ENCODE results near the gene SLU7.
A peak's percentile ranks its signal among the peaks of the same experiment; 100 is the strongest.
"Not testable (repeated sequence)": the region's sequence is repeated elsewhere in the genome, so short reads cannot be mapped to it uniquely, and the experiment has no call there.

The SLU7 gene

DNA sequence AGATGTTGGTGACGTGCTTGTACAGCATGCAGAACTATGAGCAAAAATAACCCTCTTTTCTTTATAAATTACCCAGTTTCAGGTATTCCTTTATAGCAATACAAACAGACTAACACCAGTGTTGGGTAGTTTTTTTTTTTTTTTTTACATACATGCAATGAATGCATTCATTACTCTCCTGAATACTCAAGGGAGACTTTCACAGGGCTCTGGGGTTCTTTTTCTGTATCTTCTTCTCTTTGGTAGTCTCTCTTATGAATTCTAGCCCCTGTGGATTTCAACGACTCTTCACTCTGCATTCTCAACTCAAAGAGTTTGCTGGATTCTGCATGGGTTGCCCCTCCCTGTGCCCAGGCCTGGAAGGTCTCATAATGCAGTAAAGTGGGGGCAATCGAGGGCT lies 30.6 kb upstream of the SLU7 start:
- Histone ChIP-seq H3K4me1 (ENCODE audit: control insufficient read depth, insufficient read depth, low read length) (no peaks in the 10 kb centered on the region), H3K9ac (ENCODE audit: low read length) (no peak overlapping the region), H3K27me3 (ENCODE audit: control insufficient read depth, insufficient read depth, low read length) (no peaks in the 10 kb centered on the region), H3K9me3 (ENCODE audit: control insufficient read depth, insufficient read depth, low read depth, low read length) (no peaks in the 10 kb centered on the region), H3K36me3 (ENCODE audit: control insufficient read depth, insufficient read depth, low read length) (no peaks in the 10 kb centered on the region), H3K4me3 (ENCODE audit: low read depth, low read length) (no peak overlapping the region), H3K27ac (ENCODE audit: low read depth, low read length) (no peak overlapping the region)

DNA sequence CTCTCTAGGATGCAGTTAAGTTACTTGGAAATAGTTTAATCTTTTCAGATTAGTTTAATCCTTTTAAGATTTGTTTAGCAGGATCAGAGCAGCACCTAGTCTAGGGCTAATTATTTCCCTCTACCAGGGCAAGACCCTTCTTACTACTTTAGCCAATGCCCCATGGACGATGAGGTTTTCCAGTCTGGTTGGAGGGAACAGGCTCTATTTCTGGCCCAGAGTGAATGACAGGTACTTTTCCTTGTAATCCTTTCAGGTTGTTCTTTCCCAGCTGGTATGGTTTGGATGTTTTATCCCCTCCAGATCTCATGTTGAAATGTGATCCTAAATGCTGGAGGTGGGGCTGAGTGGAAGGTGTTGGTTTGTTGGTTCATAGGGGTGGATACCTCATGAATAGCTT lies 30.0 kb upstream of the SLU7 start:
- Histone ChIP-seq H3K9ac (ENCODE audit: low read length) (no peak overlapping the region), H3K9me3 (ENCODE audit: control insufficient read depth, insufficient read depth, low read depth, low read length) (no peaks in the 10 kb centered on the region), H3K27ac (ENCODE audit: low read depth, low read length) (no peak overlapping the region), H3K4me3 (ENCODE audit: low read depth, low read length) (no peak overlapping the region), H3K4me1 (ENCODE audit: control insufficient read depth, insufficient read depth, low read length) (no peaks in the 10 kb centered on the region), H3K27me3 (ENCODE audit: control insufficient read depth, insufficient read depth, low read length) (no peaks in the 10 kb centered on the region), H3K36me3 (ENCODE audit: control insufficient read depth, insufficient read depth, low read length) (no peaks in the 10 kb centered on the region)

DNA sequence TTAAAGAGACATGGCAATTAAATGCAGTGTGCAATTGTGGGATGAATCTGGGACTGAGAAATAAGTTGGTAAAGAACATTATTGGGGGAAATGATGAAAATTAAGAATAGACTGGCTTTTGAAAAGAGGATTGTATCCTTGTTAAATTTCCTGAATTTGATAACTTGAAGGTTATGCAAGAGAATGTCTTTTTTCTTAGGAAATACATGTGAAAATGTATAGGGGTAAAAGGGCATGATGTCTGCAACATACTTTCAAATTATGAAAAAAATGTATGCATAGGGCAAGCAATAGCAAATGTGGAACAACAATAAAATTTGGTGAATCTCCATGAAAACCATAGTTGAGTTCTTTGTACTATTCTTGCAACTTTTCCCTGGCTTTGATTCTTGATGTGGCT lies 26.9 kb upstream of the SLU7 start:
- H3K4me1 ChIP-seq (ENCODE audit: control insufficient read depth, insufficient read depth, low read length) = peaks cover 8% of the 10 kb centered on the region; the same call in 1 of the 2 replicates
- no peaks in the 10 kb centered on the region for H3K27me3 ChIP-seq (ENCODE audit: control insufficient read depth, insufficient read depth, low read length)

DNA sequence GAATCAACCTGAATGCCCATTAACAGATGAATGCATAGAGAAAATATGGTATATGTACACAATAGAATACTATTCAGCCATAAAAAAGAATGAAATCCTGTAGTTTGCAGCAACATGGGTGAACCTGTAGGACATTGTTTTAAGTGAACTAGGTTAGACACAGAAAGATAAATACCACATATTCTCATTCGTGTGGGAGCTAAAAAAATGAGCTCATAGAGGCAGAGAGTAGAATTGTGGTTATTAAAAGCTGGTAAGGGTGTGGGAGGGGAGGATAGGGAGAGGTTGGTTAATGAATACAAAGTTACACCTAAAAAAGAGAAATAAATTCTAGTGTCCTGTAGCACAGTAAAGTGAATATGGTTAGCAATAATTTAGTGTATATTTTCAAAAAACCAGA lies 26.3 kb upstream of the SLU7 start:
- Histone ChIP-seq H3K27ac (ENCODE audit: low read depth, low read length) (no peak overlapping the region), H3K4me3 (ENCODE audit: low read depth, low read length) (no peak overlapping the region), H3K9me3 (ENCODE audit: control insufficient read depth, insufficient read depth, low read depth, low read length) (no peaks in the 10 kb centered on the region), H3K9ac (ENCODE audit: low read length) (no peak overlapping the region), H3K4me1 (ENCODE audit: control insufficient read depth, insufficient read depth, low read length) (peaks cover 8% of the 10 kb centered on the region; the same call in 1 of the 2 replicates), H3K27me3 (ENCODE audit: control insufficient read depth, insufficient read depth, low read length) (no peaks in the 10 kb centered on the region), H3K36me3 (ENCODE audit: control insufficient read depth, insufficient read depth, low read length) (no peaks in the 10 kb centered on the region)

More for the DNA sequence above, 26.9 kb upstream of the SLU7 start:
- no peak overlapping the region for H3K27ac ChIP-seq (ENCODE audit: low read depth, low read length)
- no peak overlapping the region for H3K9ac ChIP-seq (ENCODE audit: low read length)
- no peaks in the 10 kb centered on the region for H3K36me3 ChIP-seq (ENCODE audit: control insufficient read depth, insufficient read depth, low read length)
- H3K9me3 ChIP-seq (ENCODE audit: control insufficient read depth, insufficient read depth, low read depth, low read length) = no peaks in the 10 kb centered on the region
- no peak overlapping the region for H3K4me3 ChIP-seq (ENCODE audit: low read depth, low read length)

DNA sequence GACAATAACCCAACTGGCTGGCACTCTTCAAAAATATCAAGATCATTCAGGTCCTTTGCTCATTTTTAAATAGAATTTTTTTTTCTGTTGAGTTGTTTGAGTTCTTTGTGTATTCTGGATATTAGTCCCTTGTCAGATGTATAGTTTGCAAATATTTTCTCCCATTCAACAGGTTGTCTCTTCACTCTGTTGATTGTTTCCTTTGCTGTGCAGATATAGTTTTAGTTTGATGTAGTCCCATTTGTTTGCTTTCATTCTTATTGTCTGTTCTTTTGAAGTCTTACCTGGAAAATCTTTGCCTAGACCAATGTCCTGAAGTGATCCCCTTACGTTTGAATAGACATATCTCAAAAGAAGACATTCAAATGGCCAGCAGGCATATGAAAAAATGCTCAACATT lies 25.5 kb upstream of the SLU7 start:
- no peak overlapping the region for H3K9ac ChIP-seq (ENCODE audit: low read length)
- H3K27ac ChIP-seq (ENCODE audit: low read depth, low read length) = no peak overlapping the region
- H3K4me3 ChIP-seq (ENCODE audit: low read depth, low read length) = no peak overlapping the region
- peaks cover 8% of the 10 kb centered on the region for H3K4me1 ChIP-seq (ENCODE audit: control insufficient read depth, insufficient read depth, low read length)
- no peaks in the 10 kb centered on the region for H3K36me3 ChIP-seq (ENCODE audit: control insufficient read depth, insufficient read depth, low read length)
- no peaks in the 10 kb centered on the region for H3K27me3 ChIP-seq (ENCODE audit: control insufficient read depth, insufficient read depth, low read length)
- H3K9me3 ChIP-seq (ENCODE audit: control insufficient read depth, insufficient read depth, low read depth, low read length) = no peaks in the 10 kb centered on the region

DNA sequence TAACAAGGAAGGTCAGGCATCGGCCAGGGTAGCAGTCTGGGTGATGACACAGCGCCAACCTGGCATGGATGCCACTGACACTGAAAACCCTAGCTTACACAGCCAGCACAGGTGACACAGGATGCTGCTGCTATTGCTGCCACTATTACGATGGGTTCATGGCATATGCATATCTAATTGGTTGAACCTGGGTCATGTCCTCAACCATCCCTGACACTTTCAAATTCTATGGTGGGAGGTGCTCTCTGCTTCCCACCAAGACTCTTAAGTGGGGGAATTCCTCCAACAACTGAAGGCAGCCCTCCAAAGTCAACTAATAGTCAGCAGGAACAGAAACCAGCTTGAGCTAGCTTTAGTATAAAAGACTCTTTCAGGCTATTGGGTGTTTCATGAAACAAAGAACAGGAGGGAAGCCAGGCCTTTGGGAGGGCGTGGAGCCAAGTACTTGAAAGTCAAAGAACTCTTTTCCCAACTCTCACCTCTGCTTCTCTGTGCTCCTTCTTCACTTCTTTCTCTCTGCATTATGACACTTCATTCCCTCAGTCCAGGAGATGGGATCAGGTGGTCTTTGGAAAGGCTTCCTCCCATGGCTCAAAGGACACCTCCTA lies 24.0 kb upstream of the SLU7 start:
- H3K36me3 ChIP-seq (ENCODE audit: control insufficient read depth, insufficient read depth, low read length) = no peaks in the 10 kb centered on the region
- no peak overlapping the region for H3K27ac ChIP-seq (ENCODE audit: low read depth, low read length)
- H3K9me3 ChIP-seq (ENCODE audit: control insufficient read depth, insufficient read depth, low read depth, low read length) = no peaks in the 10 kb centered on the region
- H3K4me3 ChIP-seq (ENCODE audit: low read depth, low read length) = no peak overlapping the region
- no peaks in the 10 kb centered on the region for H3K27me3 ChIP-seq (ENCODE audit: control insufficient read depth, insufficient read depth, low read length)
- no peak overlapping the region for H3K9ac ChIP-seq (ENCODE audit: low read length)
- peaks cover 13% of the 10 kb centered on the region for H3K4me1 ChIP-seq (ENCODE audit: control insufficient read depth, insufficient read depth, low read length)

DNA sequence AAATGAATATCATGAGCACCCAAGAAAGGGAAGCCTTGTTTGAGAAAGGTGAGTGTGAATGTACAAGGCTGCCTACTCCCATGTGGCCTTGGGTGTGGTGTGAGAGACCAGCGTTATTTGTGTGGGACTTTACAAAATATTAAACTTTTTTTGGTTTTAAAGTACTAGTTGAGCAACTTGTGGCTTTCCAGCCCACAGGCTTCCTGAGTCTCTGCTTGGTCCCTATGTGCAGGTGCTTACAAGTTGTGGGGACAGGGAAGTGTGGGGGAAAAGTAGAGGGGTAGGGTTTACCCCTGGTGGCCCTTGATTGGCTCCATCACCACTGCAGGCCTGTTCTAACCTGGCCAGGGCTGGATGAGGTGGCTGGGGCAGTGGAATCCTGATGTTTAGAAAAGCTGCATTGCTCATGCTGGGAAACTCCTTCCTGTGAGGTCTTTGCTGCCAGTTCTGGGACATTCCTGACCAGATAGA lies 22.5 kb upstream of the SLU7 start:
- no peaks in the 10 kb centered on the region for H3K36me3 ChIP-seq (ENCODE audit: control insufficient read depth, insufficient read depth, low read length)
- H3K27me3 ChIP-seq (ENCODE audit: control insufficient read depth, insufficient read depth, low read length) = no peaks in the 10 kb centered on the region
- H3K9me3 ChIP-seq (ENCODE audit: control insufficient read depth, insufficient read depth, low read depth, low read length) = no peaks in the 10 kb centered on the region
- H3K27ac ChIP-seq (ENCODE audit: low read depth, low read length) = no peak overlapping the region
- no peak overlapping the region for H3K9ac ChIP-seq (ENCODE audit: low read length)
- H3K4me1 ChIP-seq (ENCODE audit: control insufficient read depth, insufficient read depth, low read length) = peaks cover 13% of the 10 kb centered on the region
- no peak overlapping the region for H3K4me3 ChIP-seq (ENCODE audit: low read depth, low read length)

DNA sequence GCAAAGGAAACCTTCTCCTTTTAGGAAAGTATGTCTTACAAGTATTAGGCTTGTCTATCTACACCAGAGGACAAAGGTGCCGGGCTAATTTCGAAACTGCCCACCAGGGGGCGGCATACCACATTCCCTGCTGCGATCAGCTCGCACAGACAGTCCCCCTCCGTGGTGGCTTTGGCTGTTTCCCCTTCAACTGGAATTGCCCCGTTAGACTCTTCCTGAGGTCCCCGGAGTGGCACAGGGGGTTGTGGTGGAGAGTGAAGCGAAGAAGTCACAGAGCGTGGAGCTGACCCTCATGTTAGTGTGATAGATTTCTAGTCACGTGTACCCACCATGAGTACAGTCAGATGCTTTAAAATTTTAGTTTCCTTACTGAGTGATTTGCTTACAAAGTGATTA lies 20.3 kb upstream of the SLU7 start:
- Histone ChIP-seq H3K4me1 (ENCODE audit: control insufficient read depth, insufficient read depth, low read length) (peaks cover 14% of the 10 kb centered on the region), H3K9ac (ENCODE audit: low read length) (no peak overlapping the region), H3K27me3 (ENCODE audit: control insufficient read depth, insufficient read depth, low read length) (no peaks in the 10 kb centered on the region)

DNA sequence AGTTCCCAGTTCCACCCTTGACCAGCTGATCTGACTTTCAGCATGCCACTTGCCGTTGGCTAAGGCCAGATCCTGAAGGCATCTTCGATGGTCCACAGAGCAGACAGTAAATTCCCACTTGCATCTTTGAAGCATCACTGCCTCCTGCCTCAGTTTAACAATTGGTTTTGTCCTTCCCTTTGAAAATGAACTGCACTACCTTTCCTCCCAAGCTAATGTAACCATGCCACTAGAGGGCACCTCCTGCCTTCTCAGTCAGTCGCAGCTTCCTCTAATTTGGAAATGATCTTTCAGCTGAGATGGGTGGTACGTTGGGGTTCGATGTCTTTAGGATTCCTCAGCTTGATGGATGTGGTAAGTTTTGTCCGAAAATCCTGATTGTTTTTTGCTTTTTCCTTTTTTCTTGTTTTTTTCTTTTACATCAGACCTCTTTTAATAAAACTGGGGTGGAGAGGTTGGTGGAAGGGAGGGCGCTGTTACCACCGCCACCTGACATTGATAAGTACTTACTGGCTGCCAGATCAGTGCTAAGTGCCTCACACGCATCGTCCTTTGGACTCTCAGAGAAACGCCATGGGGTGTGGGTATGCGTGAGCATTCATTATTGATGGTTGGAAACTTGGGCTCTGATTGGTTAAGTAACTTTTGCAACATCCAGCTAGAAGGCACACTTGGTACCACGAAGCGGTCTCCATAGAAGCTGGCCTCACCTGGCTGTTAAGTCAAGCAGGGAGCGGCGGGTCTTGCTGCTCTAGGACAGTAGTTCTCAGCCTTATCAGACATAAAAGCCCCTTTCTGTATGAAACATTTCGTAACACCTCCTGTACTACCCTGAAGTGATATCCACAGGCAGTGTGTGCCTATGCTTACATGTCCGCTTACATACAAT lies 19.7 kb upstream of the SLU7 start:
- Histone ChIP-seq H3K4me3 (ENCODE audit: low read depth, low read length) (peak overlapping the region; percentile 54), H3K9ac (ENCODE audit: low read length) (no peak overlapping the region), H3K27me3 (ENCODE audit: control insufficient read depth, insufficient read depth, low read length) (no peaks in the 10 kb centered on the region), H3K9me3 (ENCODE audit: control insufficient read depth, insufficient read depth, low read depth, low read length) (no peaks in the 10 kb centered on the region), H3K27ac (ENCODE audit: low read depth, low read length) (no peak overlapping the region), H3K36me3 (ENCODE audit: control insufficient read depth, insufficient read depth, low read length) (no peaks in the 10 kb centered on the region), H3K4me1 (ENCODE audit: control insufficient read depth, insufficient read depth, low read length) (peaks cover 19% of the 10 kb centered on the region)

More for the DNA sequence above, 20.3 kb upstream of the SLU7 start:
- Histone ChIP-seq H3K36me3 (ENCODE audit: control insufficient read depth, insufficient read depth, low read length) (no peaks in the 10 kb centered on the region), H3K4me3 (ENCODE audit: low read depth, low read length) (peak overlapping the region; percentile 54), H3K9me3 (ENCODE audit: control insufficient read depth, insufficient read depth, low read depth, low read length) (no peaks in the 10 kb centered on the region), H3K27ac (ENCODE audit: low read depth, low read length) (no peak overlapping the region)

DNA sequence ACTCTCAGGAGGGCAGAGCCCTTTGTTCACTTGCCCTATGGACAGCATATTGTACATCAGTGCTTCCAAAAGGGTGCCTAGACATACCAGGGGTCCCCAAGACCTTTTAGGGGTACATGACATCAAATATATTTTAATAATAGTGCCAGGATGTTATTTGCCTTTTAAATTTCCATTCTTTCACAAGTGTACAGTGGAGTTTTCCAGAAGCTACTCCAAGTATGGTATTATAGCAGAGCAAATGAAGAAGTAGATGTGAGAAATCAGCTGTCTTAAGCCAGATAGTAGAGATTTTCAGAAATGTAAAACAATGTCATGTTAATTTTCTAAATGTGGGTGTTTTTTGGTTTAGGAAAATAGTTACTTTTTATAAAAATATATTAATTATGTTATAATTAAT lies 18.4 kb upstream of the SLU7 start:
- H3K4me3 ChIP-seq (ENCODE audit: low read depth, low read length) = no peak overlapping the region
- peaks cover 12% of the 10 kb centered on the region for H3K4me1 ChIP-seq (ENCODE audit: control insufficient read depth, insufficient read depth, low read length)
- no peaks in the 10 kb centered on the region for H3K9me3 ChIP-seq (ENCODE audit: control insufficient read depth, insufficient read depth, low read depth, low read length)
- no peak overlapping the region for H3K27ac ChIP-seq (ENCODE audit: low read depth, low read length)
- H3K9ac ChIP-seq (ENCODE audit: low read length) = no peak overlapping the region
- H3K36me3 ChIP-seq (ENCODE audit: control insufficient read depth, insufficient read depth, low read length) = no peaks in the 10 kb centered on the region
- H3K27me3 ChIP-seq (ENCODE audit: control insufficient read depth, insufficient read depth, low read length) = no peaks in the 10 kb centered on the region

DNA sequence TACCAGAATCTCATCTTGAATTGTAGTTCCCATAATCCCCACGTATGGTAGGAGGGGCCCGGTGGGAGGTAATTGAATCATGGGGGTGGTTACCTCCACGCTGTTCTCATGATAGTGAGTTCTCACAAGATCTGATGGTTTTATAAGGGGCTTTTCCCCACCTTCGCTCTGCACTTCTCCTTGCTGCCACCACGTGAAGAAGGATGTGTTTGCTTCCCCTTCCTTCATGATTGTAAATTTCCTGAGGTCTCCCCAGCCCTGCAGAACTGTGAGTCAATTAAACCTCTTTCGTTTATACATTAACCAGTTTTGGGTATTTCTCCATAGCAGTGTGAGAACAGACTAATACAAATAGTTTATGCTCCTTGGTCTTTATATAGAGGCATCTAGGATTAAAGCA lies 17.8 kb upstream of the SLU7 start:
- H3K4me3 ChIP-seq (ENCODE audit: low read depth, low read length); H3K36me3 ChIP-seq (ENCODE audit: control insufficient read depth, insufficient read depth, low read length); H3K9me3 ChIP-seq (ENCODE audit: control insufficient read depth, insufficient read depth, low read depth, low read length); H3K27ac ChIP-seq (ENCODE audit: low read depth, low read length); H3K27me3 ChIP-seq (ENCODE audit: control insufficient read depth, insufficient read depth, low read length); H3K9ac ChIP-seq (ENCODE audit: low read length): not testable (repeated sequence)
- peaks cover 12% of the 10 kb centered on the region for H3K4me1 ChIP-seq (ENCODE audit: control insufficient read depth, insufficient read depth, low read length)

All from HUES6 (cell line).